Prostate gland (tissue), 2 donors: ENCODE measurements around the gene HDAC8.

Experiments used
- POLR2A ChIP-seq: fragments of 450-650 bp; IDR thresholded peaks from one replicate; pipeline ENCODE4 v1.6.1; 2016; ENCODE audit warnings: antibody characterized with exemption, mild to moderate bottlenecking
- POLR2AphosphoS5 ChIP-seq: sonication (generic); formaldehyde crosslinking; IDR thresholded peaks from one replicate; pipeline ENCODE4 v1.6.1; 2017; ENCODE audit warnings: antibody characterized with exemption
- TF ChIP-seq, protein P1 (sequence below), 4 experiments: fragments of 200-600 bp in 2 of 4; fragments of 450-650 bp in 2 of 4; sonication (generic) in 2 of 4; IDR thresholded peaks; 1 replicate in 3 of 4; 2 replicates in 1 of 4; pipeline ENCODE4 v1.5.1; 2016 to 2019; ENCODE audit warnings: antibody characterized with exemption in 4 of 4, mild to moderate bottlenecking in 2 of 4, moderate library complexity in 2 of 4

DNA sequence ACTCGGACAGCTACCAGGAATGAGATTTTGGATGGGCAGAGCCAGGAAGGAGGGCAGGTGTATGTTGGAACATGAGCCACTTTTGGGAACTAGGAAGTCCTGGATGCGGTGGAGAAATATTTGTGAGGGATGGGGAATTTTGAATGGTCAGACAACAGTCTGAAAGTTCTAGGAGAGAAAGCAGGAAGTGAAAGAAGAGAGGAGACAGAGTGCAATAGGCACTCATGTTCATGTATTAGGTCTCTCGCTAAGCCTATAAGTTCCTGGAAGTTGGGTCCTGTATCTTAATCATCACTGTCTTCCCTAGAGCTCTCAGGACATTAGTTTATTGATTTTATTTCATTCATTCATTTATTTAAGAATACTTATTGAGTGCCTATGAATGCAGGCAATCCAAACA lies 201.2 kb downstream of the HDAC8 start:
- TF ChIP-seq, protein P1, sequence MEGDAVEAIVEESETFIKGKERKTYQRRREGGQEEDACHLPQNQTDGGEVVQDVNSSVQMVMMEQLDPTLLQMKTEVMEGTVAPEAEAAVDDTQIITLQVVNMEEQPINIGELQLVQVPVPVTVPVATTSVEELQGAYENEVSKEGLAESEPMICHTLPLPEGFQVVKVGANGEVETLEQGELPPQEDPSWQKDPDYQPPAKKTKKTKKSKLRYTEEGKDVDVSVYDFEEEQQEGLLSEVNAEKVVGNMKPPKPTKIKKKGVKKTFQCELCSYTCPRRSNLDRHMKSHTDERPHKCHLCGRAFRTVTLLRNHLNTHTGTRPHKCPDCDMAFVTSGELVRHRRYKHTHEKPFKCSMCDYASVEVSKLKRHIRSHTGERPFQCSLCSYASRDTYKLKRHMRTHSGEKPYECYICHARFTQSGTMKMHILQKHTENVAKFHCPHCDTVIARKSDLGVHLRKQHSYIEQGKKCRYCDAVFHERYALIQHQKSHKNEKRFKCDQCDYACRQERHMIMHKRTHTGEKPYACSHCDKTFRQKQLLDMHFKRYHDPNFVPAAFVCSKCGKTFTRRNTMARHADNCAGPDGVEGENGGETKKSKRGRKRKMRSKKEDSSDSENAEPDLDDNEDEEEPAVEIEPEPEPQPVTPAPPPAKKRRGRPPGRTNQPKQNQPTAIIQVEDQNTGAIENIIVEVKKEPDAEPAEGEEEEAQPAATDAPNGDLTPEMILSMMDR (IDR thresholded peaks at IDR 0.05) = no peak
- no peak for TF ChIP-seq POLR2A
- no peak for TF ChIP-seq POLR2AphosphoS5
